Measurements from ENCODE around the gene SLC7A11. TPM values are rescaled to one million over a fixed set of nuclear protein-coding genes. Genes with fewer than 3 reads are reported as not detected.

SLC7A11 gene
- total RNA-seq, 2 donors from 2014 or later: 0.99 to 2.6 TPM

DNA sequence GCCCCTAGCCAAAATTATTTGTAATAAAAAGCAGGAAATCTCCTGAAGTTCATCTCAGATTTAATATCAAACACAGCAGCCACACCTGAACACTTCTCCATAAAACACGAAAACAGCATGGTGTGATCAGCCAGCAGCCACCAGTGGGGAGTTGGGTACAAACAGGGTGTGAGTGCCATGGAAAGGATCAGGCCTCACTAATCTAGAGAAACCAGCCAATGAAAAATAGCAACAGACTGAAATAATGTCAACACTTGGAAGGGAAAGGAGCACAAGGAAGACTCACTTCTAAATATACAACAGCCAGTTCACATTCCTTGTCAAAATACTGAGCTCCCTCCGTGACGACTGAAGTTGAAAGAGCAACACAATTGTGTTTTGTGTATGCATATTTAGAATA, 46.0 kb downstream of the SLC7A11 start:
- no peaks in the 10 kb centered on the region for H3K27me3 ChIP-seq (replicated peaks; ENCODE audit: insufficient read depth)
- no peaks in the 10 kb centered on the region for H3K4me1 ChIP-seq (ENCODE audit: control insufficient read depth in 1 of 2, low read depth in 2 of 2)
- DNase-seq (ENCODE audit: low spot score) (no peak), ATAC-seq (ENCODE audit: insufficient number of reproducible peaks, low FRiP score, low read depth) (no peak)
- H3K9me3 ChIP-seq: no peaks in the 10 kb centered on the region
- no peak overlapping the region for H3K4me3 ChIP-seq
- no peak overlapping the region for H3K27ac ChIP-seq
- no peaks in the 10 kb centered on the region for H3K36me3 ChIP-seq
- TF ChIP-seq, protein P1, sequence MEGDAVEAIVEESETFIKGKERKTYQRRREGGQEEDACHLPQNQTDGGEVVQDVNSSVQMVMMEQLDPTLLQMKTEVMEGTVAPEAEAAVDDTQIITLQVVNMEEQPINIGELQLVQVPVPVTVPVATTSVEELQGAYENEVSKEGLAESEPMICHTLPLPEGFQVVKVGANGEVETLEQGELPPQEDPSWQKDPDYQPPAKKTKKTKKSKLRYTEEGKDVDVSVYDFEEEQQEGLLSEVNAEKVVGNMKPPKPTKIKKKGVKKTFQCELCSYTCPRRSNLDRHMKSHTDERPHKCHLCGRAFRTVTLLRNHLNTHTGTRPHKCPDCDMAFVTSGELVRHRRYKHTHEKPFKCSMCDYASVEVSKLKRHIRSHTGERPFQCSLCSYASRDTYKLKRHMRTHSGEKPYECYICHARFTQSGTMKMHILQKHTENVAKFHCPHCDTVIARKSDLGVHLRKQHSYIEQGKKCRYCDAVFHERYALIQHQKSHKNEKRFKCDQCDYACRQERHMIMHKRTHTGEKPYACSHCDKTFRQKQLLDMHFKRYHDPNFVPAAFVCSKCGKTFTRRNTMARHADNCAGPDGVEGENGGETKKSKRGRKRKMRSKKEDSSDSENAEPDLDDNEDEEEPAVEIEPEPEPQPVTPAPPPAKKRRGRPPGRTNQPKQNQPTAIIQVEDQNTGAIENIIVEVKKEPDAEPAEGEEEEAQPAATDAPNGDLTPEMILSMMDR (IDR thresholded peaks at IDR 0.05): no peak

DNA sequence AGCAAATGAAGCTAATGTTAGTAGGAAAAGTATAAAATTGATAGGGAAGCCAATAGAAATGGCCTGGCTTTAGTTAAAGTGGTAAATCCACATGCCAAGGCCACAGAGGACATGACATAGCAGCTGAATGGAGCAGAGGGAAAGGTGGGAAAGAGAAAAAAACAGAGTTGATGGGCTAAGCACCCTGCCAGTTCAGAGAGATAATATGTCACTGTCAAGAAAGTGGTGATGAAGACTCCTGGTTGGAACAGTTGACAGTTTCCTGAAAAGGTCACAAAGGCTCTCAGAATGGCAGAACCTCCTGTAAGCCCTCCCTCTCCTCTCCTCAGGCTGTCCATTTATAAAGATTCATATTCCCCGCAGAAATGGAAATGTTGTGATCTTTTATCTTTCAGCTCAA, 48.2 kb downstream of the SLC7A11 start:
- TF ChIP-seq, protein P1 (IDR thresholded peaks at IDR 0.05): no peak
- no peak for DNase-seq (ENCODE audit: low spot score)
- Histone ChIP-seq H3K27me3 (replicated peaks; ENCODE audit: insufficient read depth) (no peaks in the 10 kb centered on the region), H3K27ac (no peak overlapping the region), H3K4me1 (ENCODE audit: control insufficient read depth in 1 of 2, low read depth in 2 of 2) (no peaks in the 10 kb centered on the region), H3K4me3 (no peak overlapping the region), H3K9me3 (no peaks in the 10 kb centered on the region), H3K36me3 (no peaks in the 10 kb centered on the region)
- ATAC-seq (ENCODE audit: insufficient number of reproducible peaks, low FRiP score, low read depth): no peak

DNA sequence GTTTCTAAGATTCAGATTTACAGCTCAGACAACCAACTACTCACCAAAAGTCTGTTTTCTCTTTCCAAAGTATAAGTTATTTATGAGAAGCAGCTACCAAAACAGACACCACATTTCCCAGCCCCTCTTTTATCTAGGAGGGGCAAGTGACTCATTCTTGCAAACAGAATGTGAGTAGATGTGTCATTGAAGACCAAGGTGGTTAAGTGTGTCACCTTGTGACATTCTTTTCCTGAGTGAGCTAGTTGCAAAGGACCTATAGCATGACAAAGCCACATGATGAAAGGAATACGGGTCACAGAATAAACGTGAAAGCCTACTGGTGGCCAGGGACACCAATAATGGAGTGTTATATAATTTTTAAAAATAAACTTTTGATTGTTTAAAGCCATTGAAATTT, 50.0 kb downstream of the SLC7A11 start:
- Histone ChIP-seq H3K27ac (no peak overlapping the region), H3K4me3 (no peak overlapping the region), H3K4me1 (ENCODE audit: control insufficient read depth in 1 of 2, low read depth in 2 of 2) (no peaks in the 10 kb centered on the region), H3K27me3 (replicated peaks; ENCODE audit: insufficient read depth) (no peaks in the 10 kb centered on the region), H3K36me3 (no peaks in the 10 kb centered on the region), H3K9me3 (no peaks in the 10 kb centered on the region)
- TF ChIP-seq, protein P1 (IDR thresholded peaks at IDR 0.05): no peak
- no peak for ATAC-seq (ENCODE audit: insufficient number of reproducible peaks, low FRiP score, low read depth)
- no peak for DNase-seq (ENCODE audit: low spot score)

DNA sequence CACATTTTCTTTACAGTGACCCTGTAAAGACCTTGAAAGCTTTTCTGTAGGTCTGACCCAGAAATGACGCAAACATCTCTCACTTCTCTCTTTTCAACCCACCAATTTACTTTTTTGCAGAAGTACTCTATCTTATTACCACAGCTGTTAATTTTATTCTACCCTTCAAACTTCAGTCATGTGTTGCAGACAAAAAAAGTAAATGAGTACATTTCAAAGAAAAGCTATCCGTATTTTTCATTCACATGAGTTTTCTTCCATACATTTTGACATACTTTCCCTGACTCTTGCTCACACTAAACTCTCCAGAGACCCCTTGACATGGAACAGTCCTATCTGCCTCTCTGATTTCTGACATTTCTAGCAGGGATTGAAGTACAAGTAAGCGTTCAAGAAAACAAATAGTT, 51.7 kb downstream of the SLC7A11 start:
- no peaks in the 10 kb centered on the region for H3K27me3 ChIP-seq (replicated peaks; ENCODE audit: insufficient read depth)
- ATAC-seq (ENCODE audit: insufficient number of reproducible peaks, low FRiP score, low read depth): no peak
- H3K36me3 ChIP-seq: no peaks in the 10 kb centered on the region
- no peak overlapping the region for H3K4me3 ChIP-seq
- H3K9me3 ChIP-seq: no peaks in the 10 kb centered on the region
- TF ChIP-seq, protein P1 (IDR thresholded peaks at IDR 0.05): no peak
- no peaks in the 10 kb centered on the region for H3K4me1 ChIP-seq (ENCODE audit: control insufficient read depth in 1 of 2, low read depth in 2 of 2)
- DNase-seq (ENCODE audit: low spot score): no peak
- no peak overlapping the region for H3K27ac ChIP-seq

DNA sequence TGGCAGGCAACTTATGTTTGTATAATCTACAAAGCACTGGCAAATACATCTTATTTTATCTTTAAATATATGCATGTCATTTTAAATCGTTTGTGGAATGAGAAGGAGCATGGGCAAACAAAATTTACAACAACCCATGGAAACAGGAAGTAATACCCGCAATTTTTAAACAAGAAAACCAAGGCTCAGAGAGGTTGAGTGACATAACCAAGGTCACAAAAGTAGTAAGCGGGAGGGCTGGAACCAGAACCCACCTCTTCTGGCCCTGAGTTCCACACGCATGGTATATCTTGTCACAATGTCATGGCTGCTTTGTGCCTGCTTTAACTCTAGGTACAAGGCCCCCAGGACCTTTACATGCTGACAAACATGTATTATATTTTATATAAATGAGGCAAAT, 52.9 kb downstream of the SLC7A11 start:
- no peak overlapping the region for H3K27ac ChIP-seq
- TF ChIP-seq, protein P1 (IDR thresholded peaks at IDR 0.05): no peak
- no peak for ATAC-seq (ENCODE audit: insufficient number of reproducible peaks, low FRiP score, low read depth)
- no peaks in the 10 kb centered on the region for H3K9me3 ChIP-seq
- no peaks in the 10 kb centered on the region for H3K36me3 ChIP-seq
- no peaks in the 10 kb centered on the region for H3K27me3 ChIP-seq (replicated peaks; ENCODE audit: insufficient read depth)
- no peak overlapping the region for H3K4me3 ChIP-seq
- no peaks in the 10 kb centered on the region for H3K4me1 ChIP-seq (ENCODE audit: control insufficient read depth in 1 of 2, low read depth in 2 of 2)
- no peak for DNase-seq (ENCODE audit: low spot score)

Measured in thoracic aorta (tissue), 2 donors.